IMR-90 (cell line): ENCODE data around the gene MUC20. TPM values are rescaled to one million over a fixed set of nuclear protein-coding genes. Genes with fewer than 3 reads are reported as not detected.

Experiments
- ATAC-seq: fragments of 200-7000 bp; cut with Tn5 transposase; 2 replicates; pipeline ENCODE4 v1.9.1; 2020; ENCODE audit warnings: low read depth, mild to moderate bottlenecking, moderate library complexity
- BruUV-seq: library from RNA; stranded (reverse); fragments of 400-500 nt; replicated peaks from 2 replicates; lab custom pipeline; 2021; lab: Mats Ljungman, UMichigan
- CTCF ChIA-PET: fragments of 300-600 bp; formaldehyde crosslinking; extraction: SDS; loops from one replicate; lab custom pipeline; 2021; ENCODE audit warnings: antibody characterized with exemption; lab: Yijun Ruan, JAX
- POLR2A ChIA-PET: fragments of 300-600 bp; sonication (Branson Sonifier 250); formaldehyde crosslinking; loops from one replicate; lab custom pipeline; 2022; ENCODE audit warnings: antibody characterized with exemption; ENCODE audit not compliant: unreplicated experiment; lab: Charles Lee
- DNase-seq: peaks from one replicate; pipeline ENCODE4 v3.0.0; 2013
- H2AFZ ChIP-seq: replicated peaks from 2 replicates; pipeline ENCODE3; 2013; ENCODE audit warnings: low read length, mild to moderate bottlenecking; ENCODE audit not compliant: poor library complexity
- H2AK5ac ChIP-seq: 2 replicates; pipeline ENCODE4 v1.6.1; 2013; ENCODE audit warnings: low read depth, low read length, inconsistent platforms
- H2AK9ac ChIP-seq: replicated peaks from 2 replicates; pipeline ENCODE3; 2013; ENCODE audit warnings: mild to moderate bottlenecking, low read depth, low read length, moderate library complexity; ENCODE audit not compliant: poor library complexity
- H2BK120ac ChIP-seq: 2 replicates; pipeline ENCODE4 v1.6.1; 2013; ENCODE audit warnings: low read depth, low read length, inconsistent platforms
- H2BK15ac ChIP-seq: 3 replicates; pipeline ENCODE4 v1.6.1; 2013; ENCODE audit warnings: low read depth, low read length, inconsistent platforms
- H2BK20ac ChIP-seq: 2 replicates; pipeline ENCODE4 v1.6.1; 2013; ENCODE audit warnings: low read depth, mild to moderate bottlenecking, inconsistent platforms, low read length, moderate library complexity
- H2BK5ac ChIP-seq: 2 replicates; pipeline ENCODE4 v1.6.1; 2013; ENCODE audit warnings: mild to moderate bottlenecking, low read depth, low read length, inconsistent platforms; ENCODE audit not compliant: poor library complexity, severe bottlenecking
- H3K14ac ChIP-seq: replicated peaks from 2 replicates; pipeline ENCODE4 v1.6.1; 2013; ENCODE audit warnings: low read depth, low read length, inconsistent platforms
- H3K18ac ChIP-seq: 2 replicates; pipeline ENCODE4 v1.6.1; 2013; ENCODE audit warnings: low read depth, low read length, control low read depth
- H3K23ac ChIP-seq: 2 replicates; pipeline ENCODE4 v1.6.1; 2013; ENCODE audit warnings: low read depth, low read length, inconsistent platforms
- H3K27ac ChIP-seq: 2 replicates; pipeline ENCODE4 v1.5.1; 2013; ENCODE audit warnings: mild to moderate bottlenecking, control low read depth, low read length; ENCODE audit not compliant: insufficient read depth
- H3K27me3 ChIP-seq: 2 replicates; pipeline ENCODE4 v1.6.1; 2013; ENCODE audit warnings: low read length; ENCODE audit not compliant: control insufficient read depth, insufficient read depth
- H3K36me3 ChIP-seq: 2 replicates; pipeline ENCODE4 v1.6.1; 2013; ENCODE audit warnings: low read length, mixed read lengths; ENCODE audit not compliant: control insufficient read depth, insufficient read depth
- H3K4ac ChIP-seq: 2 replicates; pipeline ENCODE4 v1.6.1; 2013; ENCODE audit warnings: low read depth, low read length, inconsistent platforms
- H3K4me1 ChIP-seq: 2 replicates; pipeline ENCODE4 v1.6.1; 2013; ENCODE audit warnings: low read length, mixed read lengths; ENCODE audit not compliant: control insufficient read depth, insufficient read depth
- H3K4me2 ChIP-seq: 2 replicates; pipeline ENCODE4 v1.6.1; 2013; ENCODE audit warnings: low read depth, mild to moderate bottlenecking, control low read depth, low read length, moderate library complexity
- H3K4me3 ChIP-seq: 2 replicates; pipeline ENCODE4 v1.5.1; 2013; ENCODE audit warnings: low read depth, mild to moderate bottlenecking, control low read depth, low read length, moderate library complexity; ENCODE audit not compliant: insufficient read depth
- H3K56ac ChIP-seq: 2 replicates; pipeline ENCODE4 v1.6.1; 2013; ENCODE audit warnings: low read length, inconsistent platforms; ENCODE audit not compliant: insufficient read depth; ENCODE audit errors: extremely low read depth
- H3K79me1 ChIP-seq, 2 experiments: 2 replicates each; pipeline ENCODE4 v1.6.1; 2013; ENCODE audit warnings: low read length in 2 of 2, inconsistent platforms in 1 of 2, low read depth in 1 of 2
- H3K9ac ChIP-seq: 2 replicates; pipeline ENCODE4 v1.6.1; 2013; ENCODE audit warnings: low read depth, low read length, control low read depth
- H3K9me1 ChIP-seq: 2 replicates; pipeline ENCODE4 v1.6.1; 2013; ENCODE audit warnings: low read length, inconsistent platforms; ENCODE audit not compliant: insufficient read depth
- H3K9me3 ChIP-seq: 2 replicates; pipeline ENCODE4 v1.6.1; 2013; ENCODE audit warnings: low read length; ENCODE audit not compliant: control insufficient read depth, insufficient read depth
- H4K20me1 ChIP-seq: 2 replicates; pipeline ENCODE4 v1.6.1; 2013; ENCODE audit warnings: low read length, inconsistent platforms; ENCODE audit not compliant: insufficient read depth
- H4K5ac ChIP-seq: 2 replicates; pipeline ENCODE4 v1.6.1; 2013; ENCODE audit warnings: mild to moderate bottlenecking, low read depth, low read length, control low read depth
- H4K8ac ChIP-seq, 2 experiments: 2 replicates each; pipeline ENCODE4 v1.6.1; 2013; ENCODE audit warnings: low read depth in 2 of 2, low read length in 2 of 2, control low read depth in 1 of 2, inconsistent platforms in 1 of 2
- H4K91ac ChIP-seq: 2 replicates; pipeline ENCODE4 v1.6.1; 2013; ENCODE audit warnings: low read depth, low read length, inconsistent platforms; ENCODE audit not compliant: insufficient read depth
- MAFK ChIP-seq: IDR thresholded peaks from 2 replicates; pipeline ENCODE4 v1.6.1; 2012; ENCODE audit warnings: low read depth, low read length, improper control_type of control experiment
- MAZ ChIP-seq: IDR thresholded peaks from 2 replicates; pipeline ENCODE4 v1.6.1; 2012; ENCODE audit warnings: low read depth, mild to moderate bottlenecking, low read length, improper control_type of control experiment, moderate library complexity, borderline replicate concordance
- NFE2L2 ChIP-seq: fragments of 150-350 bp; IDR thresholded peaks from 2 replicates; pipeline ENCODE4 v1.6.1; 2016; ENCODE audit warnings: low read depth, mild to moderate bottlenecking, low read length
- RAD21 ChIP-seq: IDR thresholded peaks from 2 replicates; pipeline ENCODE4 v1.6.1; 2012; ENCODE audit warnings: low read length, improper control_type of control experiment
- RCOR1 ChIP-seq: IDR thresholded peaks from 2 replicates; pipeline ENCODE4 v1.6.1; 2012; ENCODE audit warnings: mild to moderate bottlenecking, low read length, improper control_type of control experiment; ENCODE audit not compliant: insufficient replicate concordance
- WGBS, 2 experiments: methylation state at CpG; one replicate each; pipeline versions ENCODE4 v1.1.5 to v1.1.7; 2013; ENCODE audit warnings: missing lambda C conversion rate in 2 of 2; ENCODE audit not compliant: insufficient read length in 1 of 2; ENCODE audit errors: extremely low coverage in 2 of 2; 5-methylcytosine and 5-hydroxymethylcytosine counted together
- dilution Hi-C: fragments of 300-500 bp; cut with HindIII; formaldehyde crosslinking; loops from one replicate; pipeline ENCODE4 v1.14.3; 2018; ENCODE audit warnings: low sequenced_read_pairs; ENCODE audit not compliant: unreplicated experiment
- in situ Hi-C: fragments of 300-500 bp; cut with MboI; formaldehyde crosslinking; loops from 3 replicates; pipeline ENCODE4 v1.14.3; 2019; ENCODE audit warnings: low sequenced_read_pairs, inconsistent platforms, mixed read lengths
- intact Hi-C: fragments of 100-400 bp; cut with micrococcal nuclease; formaldehyde crosslinking; loops from 2 replicates; pipeline ENCODE4 v1.10.0; 2022
- polyA plus RNA-seq, 3 experiments: library from polyadenylated mRNA; depleted of rRNA; stranded (reverse); fragments of >200 nt; gene quantifications; 2 replicates each; pipeline ENCODE4 v1.2.3, GENCODE V29; 2012; ENCODE audit warnings: low replicate concordance in 1 of 3
- total RNA-seq: library from RNA; depleted of rRNA; stranded (reverse); fragments of >200 nt; gene quantifications from 2 replicates; pipeline ENCODE4 v1.2.3, GENCODE V29; 2012
- TF ChIP-seq, protein P1 (sequence below): fragments of 150-350 bp; IDR thresholded peaks from 2 replicates; pipeline ENCODE4 v1.6.1; 2016; ENCODE audit warnings: low read depth, mild to moderate bottlenecking, low read length, moderate library complexity, borderline replicate concordance
- TF ChIP-seq, protein P2 (sequence below): fragments of 150-350 bp; IDR thresholded peaks from 2 replicates; pipeline ENCODE4 v1.6.1; 2017; ENCODE audit warnings: mild to moderate bottlenecking, antibody characterized with exemption, low read length, low read depth
- TF ChIP-seq, protein P3 (sequence below): conservative IDR thresholded peaks from 2 replicates; pipeline ENCODE4 v1.5.1; 2012; ENCODE audit warnings: mild to moderate bottlenecking, low read depth, low read length, improper control_type of control experiment

MUC20 gene
- total and polyA plus RNA-seq, 2 of the 4 experiments (the other 2 are of a cell fraction) = 0.12 TPM; not detected in 1

DNA sequence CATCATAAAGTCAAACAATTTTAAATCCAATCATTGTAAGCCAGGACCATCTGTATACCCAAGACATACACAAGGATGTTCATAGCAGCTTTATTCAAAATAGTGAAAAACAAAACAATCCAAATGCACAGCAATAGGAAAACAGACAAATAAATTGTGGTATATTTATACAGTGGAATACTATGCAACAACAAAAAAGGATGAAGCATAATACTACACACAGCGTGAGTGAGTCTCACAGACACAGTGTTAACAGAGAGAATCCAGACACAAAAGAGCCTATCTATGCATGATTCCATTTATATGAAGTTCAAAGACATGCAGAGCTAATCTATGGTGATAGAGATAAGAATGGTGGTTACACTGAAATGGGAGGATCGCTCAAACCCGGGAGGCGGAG lies 5.6 kb upstream of the MUC20 start:
- CTCF ChIA-PET = no interaction called here
- Histone ChIP-seq H3K23ac (no peak overlapping the region), H4K5ac (no peak overlapping the region), H3K4ac (no peak overlapping the region), H2AK5ac (no peak overlapping the region), H4K91ac (no peak overlapping the region), H3K4me1 (no peaks in the 10 kb centered on the region), H2AK9ac (no peak overlapping the region), H2BK5ac (no peak overlapping the region), H3K18ac (no peak overlapping the region), H3K9me3 (no peaks in the 10 kb centered on the region), H3K9ac (no peak overlapping the region), H3K27me3 (peaks cover 22% of the 10 kb centered on the region), H2BK120ac (no peak overlapping the region), H3K36me3 (no peaks in the 10 kb centered on the region), H3K27ac (no peak overlapping the region), H4K20me1 (no peaks in the 10 kb centered on the region), H3K4me3 (no peak overlapping the region), H2BK20ac (no peak overlapping the region), H4K8ac (no peak overlapping the region), H3K4me2 (no peak overlapping the region), H2BK15ac (no peak overlapping the region), H2AFZ (no peak overlapping the region), H3K9me1 (no peaks in the 10 kb centered on the region; the same call in 1 of the 2 replicates), H3K79me1 (no peaks in the 10 kb centered on the region), H3K14ac (no peak overlapping the region), H3K56ac (no peak overlapping the region)
- in situ Hi-C loops = no loop called here
- TF ChIP-seq MAZ (no peak), RCOR1 (no peak), RAD21 (no peak), NFE2L2 (no peak), MAFK (no peak)
- TF ChIP-seq, protein P1, sequence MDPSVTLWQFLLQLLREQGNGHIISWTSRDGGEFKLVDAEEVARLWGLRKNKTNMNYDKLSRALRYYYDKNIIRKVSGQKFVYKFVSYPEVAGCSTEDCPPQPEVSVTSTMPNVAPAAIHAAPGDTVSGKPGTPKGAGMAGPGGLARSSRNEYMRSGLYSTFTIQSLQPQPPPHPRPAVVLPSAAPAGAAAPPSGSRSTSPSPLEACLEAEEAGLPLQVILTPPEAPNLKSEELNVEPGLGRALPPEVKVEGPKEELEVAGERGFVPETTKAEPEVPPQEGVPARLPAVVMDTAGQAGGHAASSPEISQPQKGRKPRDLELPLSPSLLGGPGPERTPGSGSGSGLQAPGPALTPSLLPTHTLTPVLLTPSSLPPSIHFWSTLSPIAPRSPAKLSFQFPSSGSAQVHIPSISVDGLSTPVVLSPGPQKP = no peak
- TF ChIP-seq, protein P2, sequence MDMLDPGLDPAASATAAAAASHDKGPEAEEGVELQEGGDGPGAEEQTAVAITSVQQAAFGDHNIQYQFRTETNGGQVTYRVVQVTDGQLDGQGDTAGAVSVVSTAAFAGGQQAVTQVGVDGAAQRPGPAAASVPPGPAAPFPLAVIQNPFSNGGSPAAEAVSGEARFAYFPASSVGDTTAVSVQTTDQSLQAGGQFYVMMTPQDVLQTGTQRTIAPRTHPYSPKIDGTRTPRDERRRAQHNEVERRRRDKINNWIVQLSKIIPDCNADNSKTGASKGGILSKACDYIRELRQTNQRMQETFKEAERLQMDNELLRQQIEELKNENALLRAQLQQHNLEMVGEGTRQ = no peak
- TF ChIP-seq, protein P3, sequence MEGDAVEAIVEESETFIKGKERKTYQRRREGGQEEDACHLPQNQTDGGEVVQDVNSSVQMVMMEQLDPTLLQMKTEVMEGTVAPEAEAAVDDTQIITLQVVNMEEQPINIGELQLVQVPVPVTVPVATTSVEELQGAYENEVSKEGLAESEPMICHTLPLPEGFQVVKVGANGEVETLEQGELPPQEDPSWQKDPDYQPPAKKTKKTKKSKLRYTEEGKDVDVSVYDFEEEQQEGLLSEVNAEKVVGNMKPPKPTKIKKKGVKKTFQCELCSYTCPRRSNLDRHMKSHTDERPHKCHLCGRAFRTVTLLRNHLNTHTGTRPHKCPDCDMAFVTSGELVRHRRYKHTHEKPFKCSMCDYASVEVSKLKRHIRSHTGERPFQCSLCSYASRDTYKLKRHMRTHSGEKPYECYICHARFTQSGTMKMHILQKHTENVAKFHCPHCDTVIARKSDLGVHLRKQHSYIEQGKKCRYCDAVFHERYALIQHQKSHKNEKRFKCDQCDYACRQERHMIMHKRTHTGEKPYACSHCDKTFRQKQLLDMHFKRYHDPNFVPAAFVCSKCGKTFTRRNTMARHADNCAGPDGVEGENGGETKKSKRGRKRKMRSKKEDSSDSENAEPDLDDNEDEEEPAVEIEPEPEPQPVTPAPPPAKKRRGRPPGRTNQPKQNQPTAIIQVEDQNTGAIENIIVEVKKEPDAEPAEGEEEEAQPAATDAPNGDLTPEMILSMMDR = no peak
- no TSS peak for BruUV-seq
- no CpG with 5 or more reads among the region's 4 CpGs for WGBS, 2 experiments
- DNase-seq (no peak), ATAC-seq (no peak)
- intact Hi-C loops = no loop called here
- dilution Hi-C loops = no loop called here
- POLR2A ChIA-PET = no interaction called here
